Measurements from ENCODE around the gene TSPAN15.
"Not testable (repeated sequence)": the region's sequence is repeated elsewhere in the genome, so short reads cannot be mapped to it uniquely, and the experiment has no call there.

TSPAN15 gene

GRCh38 chr10:69503001-69503895 lies 52.0 kb downstream of the TSPAN15 start:
- DNase-seq (ENCODE audit: low spot score) = no peak

- no peak for DNase-seq (ENCODE audit: low spot score)
Measured at GRCh38 chr10:69503896-69504265, 52.6 kb downstream of the TSPAN15 start.

GRCh38 chr10:69504576-69505250 lies 53.4 kb downstream of the TSPAN15 start:
- DNase-seq (ENCODE audit: low spot score) = peak; percentile 1

- DNase-seq (ENCODE audit: low spot score) = peak; percentile 0
Measured at GRCh38 chr10:69505636-69506318, 54.5 kb downstream of the TSPAN15 start.

- DNase-seq (ENCODE audit: low spot score) = no peak
Measured at GRCh38 chr10:69506487-69506833, 55.2 kb downstream of the TSPAN15 start.

GRCh38 chr10:69506834-69507713 lies 55.8 kb downstream of the TSPAN15 start:
- no peak for DNase-seq (ENCODE audit: low spot score)

GRCh38 chr10:69508738-69509340 lies 57.6 kb downstream of the TSPAN15 start:
- no peak for DNase-seq (ENCODE audit: low spot score)

- DNase-seq (ENCODE audit: low spot score) = no peak
Measured at GRCh38 chr10:69512901-69513300, 61.6 kb downstream of the TSPAN15 start.

GRCh38 chr10:69513617-69514016 lies 62.4 kb downstream of the TSPAN15 start:
- no peak for DNase-seq (ENCODE audit: low spot score)

GRCh38 chr10:69515699-69516259 lies 64.5 kb downstream of the TSPAN15 start:
- DNase-seq (ENCODE audit: low spot score) = no peak

- DNase-seq (ENCODE audit: low spot score) = no peak
Measured at GRCh38 chr10:69516316-69516715, 65.1 kb downstream of the TSPAN15 start.

- no peak for DNase-seq (ENCODE audit: low spot score)
Measured at GRCh38 chr10:69516796-69517195, 65.5 kb downstream of the TSPAN15 start.

GRCh38 chr10:69517271-69517848 lies 66.1 kb downstream of the TSPAN15 start:
- DNase-seq (ENCODE audit: low spot score) = no peak

- no peak for DNase-seq (ENCODE audit: low spot score)
Measured at GRCh38 chr10:69527961-69528360, 76.7 kb downstream of the TSPAN15 start.

- DNase-seq (ENCODE audit: low spot score) = no peak
Measured at GRCh38 chr10:69533658-69534057, 82.4 kb downstream of the TSPAN15 start.

- DNase-seq (ENCODE audit: low spot score) = not testable (repeated sequence)
Measured at GRCh38 chr10:69536521-69536920, 85.3 kb downstream of the TSPAN15 start.

- no peak for DNase-seq (ENCODE audit: low spot score)
Measured at GRCh38 chr10:69537449-69537848, 86.2 kb downstream of the TSPAN15 start.

GRCh38 chr10:69538461-69538860 lies 87.2 kb downstream of the TSPAN15 start:
- DNase-seq (ENCODE audit: low spot score) = no peak

GRCh38 chr10:69541463-69541862 lies 90.2 kb downstream of the TSPAN15 start:
- no peak for DNase-seq (ENCODE audit: low spot score)

GRCh38 chr10:69549959-69550358 lies 98.7 kb downstream of the TSPAN15 start:
- DNase-seq (ENCODE audit: low spot score) = no peak

- DNase-seq (ENCODE audit: low spot score) = no peak
Measured at GRCh38 chr10:69552268-69552667, 101.0 kb downstream of the TSPAN15 start.
